ENCODE results near the gene SF3A2.

DNA sequence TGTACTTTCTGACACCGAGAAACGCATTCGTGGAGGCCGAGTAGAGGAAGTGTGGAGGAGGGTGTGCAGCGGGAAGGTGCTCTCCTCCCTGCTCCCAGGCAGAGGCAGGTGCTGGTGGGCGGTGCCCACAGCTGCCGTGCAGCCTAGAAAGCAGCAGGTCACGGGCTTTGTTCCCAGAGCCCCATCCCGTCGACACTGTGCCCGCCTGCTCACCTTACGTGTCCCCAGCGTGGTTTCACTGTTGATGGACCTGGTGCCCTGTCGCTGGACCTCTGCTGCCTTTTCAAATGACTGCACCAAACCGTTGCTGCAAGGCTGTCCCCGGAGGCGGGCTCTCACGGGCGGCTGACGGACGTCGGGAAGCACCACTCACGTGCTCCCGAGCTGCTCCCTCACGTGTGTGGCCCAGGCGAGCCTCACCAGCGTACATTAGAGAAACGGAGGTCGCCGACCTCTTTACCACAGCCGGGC lies 21.3 kb upstream of the SF3A2 start:
- TF ChIP-seq, protein P1, sequence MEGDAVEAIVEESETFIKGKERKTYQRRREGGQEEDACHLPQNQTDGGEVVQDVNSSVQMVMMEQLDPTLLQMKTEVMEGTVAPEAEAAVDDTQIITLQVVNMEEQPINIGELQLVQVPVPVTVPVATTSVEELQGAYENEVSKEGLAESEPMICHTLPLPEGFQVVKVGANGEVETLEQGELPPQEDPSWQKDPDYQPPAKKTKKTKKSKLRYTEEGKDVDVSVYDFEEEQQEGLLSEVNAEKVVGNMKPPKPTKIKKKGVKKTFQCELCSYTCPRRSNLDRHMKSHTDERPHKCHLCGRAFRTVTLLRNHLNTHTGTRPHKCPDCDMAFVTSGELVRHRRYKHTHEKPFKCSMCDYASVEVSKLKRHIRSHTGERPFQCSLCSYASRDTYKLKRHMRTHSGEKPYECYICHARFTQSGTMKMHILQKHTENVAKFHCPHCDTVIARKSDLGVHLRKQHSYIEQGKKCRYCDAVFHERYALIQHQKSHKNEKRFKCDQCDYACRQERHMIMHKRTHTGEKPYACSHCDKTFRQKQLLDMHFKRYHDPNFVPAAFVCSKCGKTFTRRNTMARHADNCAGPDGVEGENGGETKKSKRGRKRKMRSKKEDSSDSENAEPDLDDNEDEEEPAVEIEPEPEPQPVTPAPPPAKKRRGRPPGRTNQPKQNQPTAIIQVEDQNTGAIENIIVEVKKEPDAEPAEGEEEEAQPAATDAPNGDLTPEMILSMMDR (IDR thresholded peaks at IDR 0.05): no peak
- TF ChIP-seq POLR2A (IDR thresholded peaks at IDR 0.05) (no peak), EP300 (IDR thresholded peaks at IDR 0.05) (no peak), POLR2AphosphoS5 (IDR thresholded peaks at IDR 0.05) (no peak)

Measured in sigmoid colon (tissue), 4 donors.